Astrocyte of the cerebellum (primary cell): ENCODE measurements around the gene KLB.

ENCODE experiments used
- DNase-seq: peaks from one replicate; pipeline ENCODE4 v3.0.0-alpha.2; 2011; ENCODE audit warnings: low read depth
- H3K4me3 ChIP-seq: 2 replicates; pipeline ENCODE4 v1.5.1; 2011; ENCODE audit warnings: mild to moderate bottlenecking, low read depth, low read length, moderate library complexity
- CTCF ChIP-seq: IDR thresholded peaks from 2 replicates; pipeline ENCODE4 v1.5.1; 2012; ENCODE audit warnings: low read length, low read depth, moderate library complexity, mild to moderate bottlenecking; ENCODE audit errors: missing control alignments
- in situ Hi-C: cut with HindIII; loops from 2 replicates; pipeline ENCODE4 v1.10.0; 2017; ENCODE audit warnings: low sequenced_read_pairs

The KLB gene

DNA sequence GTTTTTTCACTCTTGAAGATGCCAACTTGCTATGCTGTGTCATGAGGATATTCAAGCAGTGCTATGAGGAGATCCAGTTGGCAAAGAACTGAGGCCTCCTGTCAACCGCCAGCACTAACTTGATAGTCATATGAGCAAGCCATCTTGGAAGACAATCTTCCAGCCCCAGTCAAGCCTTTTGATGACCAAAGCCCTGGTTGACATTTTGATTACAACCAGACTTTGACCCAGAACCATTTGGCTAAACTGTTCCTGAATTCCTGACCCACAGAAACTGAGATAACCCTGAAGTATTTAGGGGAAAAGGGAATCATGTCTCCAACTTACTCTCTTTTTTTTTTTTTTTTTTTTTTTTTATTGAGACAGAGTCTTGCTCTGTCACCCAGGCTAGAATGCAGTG lies 87.6 kb downstream of the KLB start:
- no peak for TF ChIP-seq CTCF
- DNase-seq: no peak
- in situ Hi-C loops: no loop called here
- no peak overlapping the region for H3K4me3 ChIP-seq

DNA sequence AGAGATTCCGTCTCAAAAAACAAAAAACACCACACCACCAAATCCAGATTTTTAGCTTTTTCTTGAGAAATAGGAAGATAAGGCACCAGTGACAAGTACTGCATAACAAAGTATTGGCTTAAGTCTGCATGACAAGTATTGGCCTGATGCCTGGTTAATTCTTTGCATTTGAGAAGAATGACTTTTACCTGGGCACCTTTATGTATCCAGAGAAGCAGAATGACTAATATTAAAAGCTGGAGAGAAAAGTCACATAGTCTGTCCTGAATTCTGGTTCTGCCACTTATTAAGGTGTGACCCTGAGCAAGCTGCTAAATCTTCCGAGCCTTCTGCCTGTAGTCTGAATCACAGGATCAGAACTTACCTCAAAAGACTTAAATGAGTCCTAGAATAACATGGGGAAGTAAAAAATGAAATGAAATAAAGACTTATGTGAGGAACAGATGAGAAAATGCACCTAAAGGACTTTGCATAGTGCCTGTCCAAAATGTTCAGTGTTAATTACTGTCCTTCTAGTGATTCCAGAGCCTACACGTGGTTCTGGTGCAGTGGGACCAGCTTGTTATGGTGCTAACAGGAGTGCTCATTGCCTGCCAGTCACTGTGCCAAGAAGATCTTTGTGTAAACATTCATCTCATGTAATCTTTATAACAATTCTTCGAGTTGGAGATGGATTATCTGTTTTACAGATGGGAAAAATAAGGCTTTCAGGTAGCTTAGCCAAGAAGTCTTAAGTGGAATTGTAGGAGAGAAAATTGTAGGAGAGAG lies 88.9 kb downstream of the KLB start:
- no peak for TF ChIP-seq CTCF
- in situ Hi-C loops: no loop called here
- DNase-seq: no peak
- H3K4me3 ChIP-seq: no peak overlapping the region

DNA sequence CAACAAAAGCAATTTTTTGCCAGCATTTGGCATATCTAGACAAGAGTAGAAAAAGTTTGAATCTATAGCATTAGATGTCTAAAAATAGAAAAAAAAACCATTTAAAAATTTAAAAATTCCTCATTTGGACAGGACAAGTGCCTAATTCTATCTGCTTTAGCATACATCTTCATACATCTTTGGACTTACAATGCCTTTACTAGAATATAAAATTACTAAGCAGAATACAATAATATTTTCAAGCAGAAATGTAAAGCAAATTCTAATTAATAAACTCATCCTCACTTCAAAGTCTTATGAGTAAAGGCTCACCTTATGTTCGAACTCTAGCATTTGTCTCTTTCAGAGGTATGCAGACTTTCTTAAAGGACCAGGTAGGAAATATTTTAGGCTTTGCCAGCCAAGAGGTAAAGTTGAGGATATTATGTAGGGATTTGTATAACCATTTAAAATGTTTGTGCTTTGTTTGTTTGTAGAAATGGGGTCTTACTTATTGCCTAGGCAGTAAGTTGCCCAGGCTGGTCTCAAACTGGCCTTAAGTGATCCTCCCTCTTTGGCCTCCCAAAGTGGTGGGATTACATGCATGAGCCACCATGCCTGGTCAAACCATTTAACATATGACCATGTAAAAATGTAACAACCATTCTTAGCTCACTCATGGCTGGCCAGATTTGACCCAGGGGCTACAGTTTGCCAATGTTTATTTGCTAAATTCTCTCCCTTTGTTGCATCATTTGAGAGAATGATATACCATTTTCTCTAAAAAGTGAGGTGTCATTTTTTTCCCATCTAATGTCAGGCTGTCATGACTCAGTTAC lies 91.4 kb downstream of the KLB start:
- DNase-seq: no peak
- no peak for TF ChIP-seq CTCF
- H3K4me3 ChIP-seq: no peak overlapping the region
- in situ Hi-C loops: no loop called here

GRCh38 chr4:39498727-39499020 lies 91.9 kb downstream of the KLB start:
- in situ Hi-C loops: no loop called here
- DNase-seq: no peak
- no peak for TF ChIP-seq CTCF
- H3K4me3 ChIP-seq: no peak overlapping the region
